Sigmoid colon (tissue), 7 donors: ENCODE results near the gene DIMT1. TPM values are rescaled to one million over a fixed set of nuclear protein-coding genes. Genes with fewer than 3 reads are reported as not detected.

Experiments
- DNase-seq: peaks from one replicate; pipeline ENCODE4 v3.0.0-alpha.2; 2019
- H3K27ac ChIP-seq, 4 donors: fragments of 200-600 bp; sonication (generic); one replicate each; pipeline ENCODE4 v1.5.1; 2016 to 2019; ENCODE audit warnings: mild to moderate bottlenecking in 1 of 4
- H3K27me3 ChIP-seq, 3 donors: fragments of 200-600 bp; sonication (generic); one replicate each; pipeline ENCODE4 v1.5.1; 2019; ENCODE audit warnings: mild to moderate bottlenecking in 1 of 3
- H3K36me3 ChIP-seq, 4 donors: fragments of 200-600 bp; sonication (generic); one replicate each; pipeline ENCODE4 v1.5.1; 2016 to 2019
- H3K4me1 ChIP-seq, 4 donors: fragments of 200-600 bp; sonication (generic); one replicate each; pipeline ENCODE4 v1.5.1; 2017 to 2019
- H3K4me3 ChIP-seq, 4 donors: fragments of 200-600 bp; sonication (generic); one replicate each; pipeline ENCODE4 v1.5.1; 2017 to 2019; ENCODE audit warnings: mild to moderate bottlenecking in 2 of 4, moderate library complexity in 1 of 4
- H3K9me3 ChIP-seq, 4 donors: fragments of 200-600 bp in 3 of 4; sonication (generic) in 3 of 4; one replicate each; pipeline versions ENCODE4 v1.5.1 to v1.6.1; 2013 to 2019
- CTCF ChIP-seq, 4 experiments: fragments of 450-650 bp in 3 of 4; fragments of 200-600 bp in 1 of 4; IDR thresholded peaks; one replicate each; pipeline ENCODE4 v1.5.1; 2016 to 2019; ENCODE audit warnings: antibody characterized with exemption in 4 of 4, mild to moderate bottlenecking in 3 of 4, moderate library complexity in 2 of 4
- EP300 ChIP-seq, 4 donors: sonication (generic); formaldehyde crosslinking; IDR thresholded peaks; one replicate each; pipeline ENCODE4 v1.6.1; 2017; ENCODE audit warnings: antibody characterized with exemption in 4 of 4
- POLR2A ChIP-seq, 2 donors: fragments of 450-650 bp; IDR thresholded peaks; one replicate each; pipeline ENCODE4 v1.6.1; 2016; ENCODE audit warnings: antibody characterized with exemption in 2 of 2, mild to moderate bottlenecking in 2 of 2, moderate library complexity in 2 of 2
- POLR2AphosphoS5 ChIP-seq, 4 donors: sonication (generic); formaldehyde crosslinking; IDR thresholded peaks; one replicate each; pipeline ENCODE4 v1.6.1; 2017; ENCODE audit warnings: antibody characterized with exemption in 4 of 4
- WGBS, 2 donors: extraction: QIAGEN DNeasy Blood & Tissue Kit; methylation state at CpG; one replicate each; pipeline ENCODE4 v1.1.7; 2013; 5-methylcytosine and 5-hydroxymethylcytosine counted together
- intact Hi-C: fragments of 100-400 bp; cut with DNase I; formaldehyde crosslinking; loops from one replicate; pipeline ENCODE4 v1.15.1; 2023
- polyA plus RNA-seq, 3 donors: library from polyadenylated mRNA; stranded (reverse); fragments of 200-250 nt; gene quantifications; one replicate each; pipeline ENCODE4 v1.2.3, GENCODE V29; 2013
- total RNA-seq, 4 donors: library from RNA; depleted of rRNA; stranded (reverse); fragments of >200 nt; gene quantifications; one replicate each; pipeline ENCODE4 v1.1.0, GENCODE V29; 2016
- donor health status: healthy with polysubstance abuse.
- donor health status: Bipolar disorder and iron deficiency.
- donor health status: healthy.

DIMT1 gene
- total RNA-seq (10 to 100 TPM; 13.0 to 42.2 (median 25.3) TPM), polyA plus RNA-seq (10 to 100 TPM in 2 of 3 donors, 1 to 10 TPM in 1; 6.0 to 14.0 (median 12.6) TPM)

GRCh38 chr5:62403411-62404250 lies at the start of gene DIMT1:
DIMT1 (minus strand) TSS chr5:62403905; CDS start chr5:62403772, 133 bp downstream.
- peak; percentile 75 to 94 (median 86) for TF ChIP-seq POLR2AphosphoS5 (IDR thresholded peaks at IDR 0.05)
- no peak for TF ChIP-seq EP300 (IDR thresholded peaks at IDR 0.05)
- TF ChIP-seq POLR2A (IDR thresholded peaks at IDR 0.05) = peak; percentile 47 to 55
- DNase-seq = peak; percentile 98
- H3K27me3 ChIP-seq = no peaks in the 10 kb centered on the region
- H3K9me3 ChIP-seq = no peaks in the 10 kb centered on the region
- intact Hi-C loops = no loop called here
- H3K36me3 ChIP-seq = peaks cover 0 to 24% (median 3%) of the 10 kb centered on the region in 4 donors
- H3K4me1 ChIP-seq = peaks cover 0 to 16% (median 15%) of the 10 kb centered on the region in 4 donors
- H3K4me3 ChIP-seq = peak within 1 kb of the TSS; percentile 78 to 97 (median 96)
- H3K27ac ChIP-seq = peak within 1 kb of the TSS; percentile 94 to 99 (median 96)
- WGBS, 2 donors = 0% methylated on average over 66 of the region's 66 CpGs

- H3K36me3 ChIP-seq = peaks cover 0 to 52% (median 8%) of the 10 kb centered on the region in 4 donors
- no peaks in the 10 kb centered on the region for H3K9me3 ChIP-seq
- intact Hi-C loops = no loop called here
- 91 to 92% methylated on average over 2 of the region's 2 CpGs for WGBS, 2 donors
- no peak for TF ChIP-seq POLR2A (IDR thresholded peaks at IDR 0.05)
- TF ChIP-seq EP300 (IDR thresholded peaks at IDR 0.05) = no peak
- TF ChIP-seq POLR2AphosphoS5 (IDR thresholded peaks at IDR 0.05) = no peak
- TF ChIP-seq CTCF (IDR thresholded peaks at IDR 0.05) = no peak
- no peaks in the 10 kb centered on the region for H3K4me1 ChIP-seq
- H3K4me3 ChIP-seq = no peak overlapping the region
- no peak overlapping the region for H3K27ac ChIP-seq
- no peak for DNase-seq
- H3K27me3 ChIP-seq = no peaks in the 10 kb centered on the region
These were observed 46.6 kb upstream of the DIMT1 start for GRCh38 chr5:62450259-62450658.

- Histone ChIP-seq H3K9me3 (no peaks in the 10 kb centered on the region), H3K36me3 (peaks cover 0 to 51% (median 7%) of the 10 kb centered on the region in 4 donors)
These were observed 44.8 kb upstream of the DIMT1 start for GRCh38 chr5:62448528-62448927.

GRCh38 chr5:62432621-62433064 lies 28.9 kb upstream of the DIMT1 start:
- H3K27ac ChIP-seq = peak overlapping the region in 2 of 4 donors; percentile 1 to 13
- intact Hi-C loops = no loop called here
- TF ChIP-seq POLR2AphosphoS5 (IDR thresholded peaks at IDR 0.05) (no peak), CTCF (IDR thresholded peaks at IDR 0.05) (no peak), EP300 (IDR thresholded peaks at IDR 0.05) (no peak), POLR2A (IDR thresholded peaks at IDR 0.05) (no peak)
- no peak for DNase-seq
- H3K4me3 ChIP-seq = no peak overlapping the region
- H3K36me3 ChIP-seq = no peaks in the 10 kb centered on the region
- no peaks in the 10 kb centered on the region for H3K9me3 ChIP-seq
- 87 to 91% methylated on average over 5 of the region's 5 CpGs for WGBS, 2 donors
- peaks cover 0 to 15% (median 0%) of the 10 kb centered on the region in 4 donors for H3K4me1 ChIP-seq
- no peaks in the 10 kb centered on the region for H3K27me3 ChIP-seq

More at GRCh38 chr5:62448528-62448927, 44.8 kb upstream of the DIMT1 start:
- DNase-seq = no peak
- no peak overlapping the region for H3K4me3 ChIP-seq
- H3K27me3 ChIP-seq = no peaks in the 10 kb centered on the region
- WGBS, 2 donors = 89 to 97% methylated on average over 5 of the region's 5 CpGs
- intact Hi-C loops = no loop called here
- H3K4me1 ChIP-seq = no peaks in the 10 kb centered on the region
- H3K27ac ChIP-seq = no peak overlapping the region
- TF ChIP-seq POLR2A (IDR thresholded peaks at IDR 0.05) (no peak), CTCF (IDR thresholded peaks at IDR 0.05) (no peak), EP300 (IDR thresholded peaks at IDR 0.05) (no peak), POLR2AphosphoS5 (IDR thresholded peaks at IDR 0.05) (no peak)
